Psoas muscle (tissue), 8 donors: Measurements from ENCODE around the gene DUSP16. TPM values are rescaled to one million over a fixed set of nuclear protein-coding genes. Genes with fewer than 3 reads are reported as not detected.

Source experiments
- ATAC-seq, 4 donors: fragments of 200-7000 bp; cut with Tn5 transposase; one replicate each; pipeline ENCODE4 v1.9.1; 2020; ENCODE audit warnings: moderate library complexity in 3 of 4, mild to moderate bottlenecking in 2 of 4
- DNase-seq, 2 donors: peaks; one replicate each; pipeline ENCODE4 v3.0.0-alpha.2; 2020
- H3K27ac ChIP-seq: fragments of 200-600 bp; one replicate; pipeline ENCODE4 v1.8.0; 2022
- H3K27me3 ChIP-seq, 3 donors: fragments of 200-600 bp in 1 of 3; one replicate each; pipeline versions ENCODE4 v1.6.1 to v1.8.0; 2013 to 2022; ENCODE audit warnings: low read length in 2 of 3, mild to moderate bottlenecking in 2 of 3, moderate library complexity in 1 of 3; ENCODE audit not compliant: insufficient read depth in 3 of 3
- H3K36me3 ChIP-seq, 2 donors: fragments of 200-600 bp in 1 of 2; one replicate each; pipeline versions ENCODE4 v1.6.1 to v1.8.0; 2013 to 2022; ENCODE audit warnings: low read depth in 1 of 2, mild to moderate bottlenecking in 1 of 2, moderate library complexity in 1 of 2; ENCODE audit not compliant: insufficient read depth in 1 of 2
- H3K4me1 ChIP-seq: fragments of 200-600 bp; one replicate; pipeline ENCODE4 v1.8.0; 2022
- H3K4me3 ChIP-seq: fragments of 200-600 bp; one replicate; pipeline ENCODE4 v1.8.0; 2022; ENCODE audit warnings: mild to moderate bottlenecking
- H3K9me3 ChIP-seq: fragments of 200-600 bp; one replicate; pipeline ENCODE4 v1.8.0; 2022
- CTCF ChIP-seq: fragments of 200-600 bp; IDR thresholded peaks from one replicate; pipeline ENCODE4 v1.8.0; 2022; ENCODE audit warnings: antibody characterized with exemption
- WGBS, 3 donors: extraction: QIAGEN DNeasy Blood & Tissue Kit; methylation state at CpG; one replicate each; pipeline versions ENCODE4 v1.1.6 to v1.1.7; 2013; 5-methylcytosine and 5-hydroxymethylcytosine counted together
- intact Hi-C, 2 donors: fragments of 100-400 bp; cut with DNase I; formaldehyde crosslinking; loops; one replicate each; pipeline versions ENCODE4 v1.11.0 to v1.14.2; 2022
- polyA plus RNA-seq, 3 donors: library from polyadenylated mRNA; stranded (reverse); fragments of 200-250 nt; gene quantifications; one replicate each; pipeline ENCODE4 v1.2.3, GENCODE V29; 2013
- total RNA-seq, 4 donors: library from RNA; stranded (reverse); fragmentation: NEBNext Ultra II Directional in 2 of 4; extraction: Animal tissue kit (Norgen Biotek cat#: 25700) in 2 of 4; gene quantifications; one replicate each; pipeline versions ENCODE4 v1.2.1 to v1.2.4, GENCODE V29; 2021 to 2023
- donor health status: healthy with polysubstance abuse.
- donor health status: DM: no; HTN: no; CAD: no; lungs with moderate emphysema.
- donor health status: Bipolar disorder and iron deficiency.
- donor health status: healthy.
- donor health status: DM: yes; HTN: yes; CAD: no.
- donor health status: DM: no; HTN: no; CAD: no.
- donor health status: DM: no; HTN: no; CAD: no.
- donor health status: DM: yes; HTN: yes; CAD: no.

Gene DUSP16
- total and polyA plus RNA-seq, 7 donors: 3.3 to 23.8 (median 14.2) TPM

GRCh38 chr12:12507121-12507520 lies 55.5 kb downstream of the DUSP16 start:
- Histone ChIP-seq H3K9me3 (no peaks in the 10 kb centered on the region), H3K27ac (peak overlapping the region; percentile 65), H3K4me3 (peak overlapping the region; percentile 41), H3K27me3 (no peaks in the 10 kb centered on the region), H3K4me1 (peaks cover 58% of the 10 kb centered on the region), H3K36me3 (no peaks in the 10 kb centered on the region)
- ATAC-seq (peak in 1 of 4 donors; percentile 38), DNase-seq (no peak)
- no peak for TF ChIP-seq CTCF
- 74 to 84% (median 77%) methylated on average over 1 of the region's 1 CpG for WGBS, 3 donors
- intact Hi-C loops: loop anchor here (5.0 kb wide), 1 partner anchor 55 kb away; the partner anchor contains the start of gene DUSP16 (in 2 of the 2)

GRCh38 chr12:12506496-12506890 lies 56.2 kb downstream of the DUSP16 start:
- Histone ChIP-seq H3K4me3 (peak overlapping the region; percentile 41), H3K36me3 (no peaks in the 10 kb centered on the region), H3K9me3 (no peaks in the 10 kb centered on the region), H3K27me3 (no peaks in the 10 kb centered on the region), H3K4me1 (peaks cover 52% of the 10 kb centered on the region), H3K27ac (peak overlapping the region; percentile 65)
- DNase-seq: no peak
- intact Hi-C loops: loop anchor here (5.0 kb wide), 1 partner anchor 56 kb away; the partner anchor contains the start of gene DUSP16 (in 2 of the 2)
- TF ChIP-seq CTCF: no peak
- peak in 2 of 4 donors; percentile 71 to 78 for ATAC-seq
- WGBS, 3 donors: 52 to 68% (median 53%) methylated on average over 3 of the region's 3 CpGs

- ATAC-seq: peak; percentile 34 to 60 (median 52)
- H3K36me3 ChIP-seq: no peaks in the 10 kb centered on the region
- peaks cover 52% of the 10 kb centered on the region for H3K4me1 ChIP-seq
Observed at GRCh38 chr12:12505544-12506495, 56.8 kb downstream of the DUSP16 start.

GRCh38 chr12:12503384-12504078 lies 59.1 kb downstream of the DUSP16 start:
- intact Hi-C loops: no loop called here
- H3K27me3 ChIP-seq: no peaks in the 10 kb centered on the region
- no peak for TF ChIP-seq CTCF
- DNase-seq: no peak
- H3K4me1 ChIP-seq: peaks cover 31% of the 10 kb centered on the region
- peaks cover 0 to 2% of the 10 kb centered on the region in 2 donors for H3K36me3 ChIP-seq
- H3K9me3 ChIP-seq: no peaks in the 10 kb centered on the region
- H3K4me3 ChIP-seq: no peak overlapping the region
- WGBS, 3 donors: 90 to 95% (median 93%) methylated on average over 9 of the region's 9 CpGs
- H3K27ac ChIP-seq: no peak overlapping the region
- ATAC-seq: no peak

More at GRCh38 chr12:12505544-12506495, 56.8 kb downstream of the DUSP16 start:
- intact Hi-C loops: loop anchor here (5.0 kb wide), 1 partner anchor 56 kb away; the partner anchor contains the start of gene DUSP16 (in 2 of the 2)
- H3K4me3 ChIP-seq: peak overlapping the region; percentile 41
- peak overlapping the region; percentile 65 for H3K27ac ChIP-seq
- no peak for TF ChIP-seq CTCF
- 34 to 45% (median 34%) methylated on average over 11 of the region's 11 CpGs for WGBS, 3 donors
- no peaks in the 10 kb centered on the region for H3K9me3 ChIP-seq
- H3K27me3 ChIP-seq: no peaks in the 10 kb centered on the region
- DNase-seq: no peak
